ENCODE measurements around the gene TBCCD1. TPM values are rescaled to one million over a fixed set of nuclear protein-coding genes. Genes with fewer than 3 reads are reported as not detected.
A peak's percentile ranks its signal among the peaks of the same experiment; 100 is the strongest.

The TBCCD1 gene
- total RNA-seq, 3 donors from 2014 or later: 11.0 to 13.4 (median 12.6) TPM

DNA sequence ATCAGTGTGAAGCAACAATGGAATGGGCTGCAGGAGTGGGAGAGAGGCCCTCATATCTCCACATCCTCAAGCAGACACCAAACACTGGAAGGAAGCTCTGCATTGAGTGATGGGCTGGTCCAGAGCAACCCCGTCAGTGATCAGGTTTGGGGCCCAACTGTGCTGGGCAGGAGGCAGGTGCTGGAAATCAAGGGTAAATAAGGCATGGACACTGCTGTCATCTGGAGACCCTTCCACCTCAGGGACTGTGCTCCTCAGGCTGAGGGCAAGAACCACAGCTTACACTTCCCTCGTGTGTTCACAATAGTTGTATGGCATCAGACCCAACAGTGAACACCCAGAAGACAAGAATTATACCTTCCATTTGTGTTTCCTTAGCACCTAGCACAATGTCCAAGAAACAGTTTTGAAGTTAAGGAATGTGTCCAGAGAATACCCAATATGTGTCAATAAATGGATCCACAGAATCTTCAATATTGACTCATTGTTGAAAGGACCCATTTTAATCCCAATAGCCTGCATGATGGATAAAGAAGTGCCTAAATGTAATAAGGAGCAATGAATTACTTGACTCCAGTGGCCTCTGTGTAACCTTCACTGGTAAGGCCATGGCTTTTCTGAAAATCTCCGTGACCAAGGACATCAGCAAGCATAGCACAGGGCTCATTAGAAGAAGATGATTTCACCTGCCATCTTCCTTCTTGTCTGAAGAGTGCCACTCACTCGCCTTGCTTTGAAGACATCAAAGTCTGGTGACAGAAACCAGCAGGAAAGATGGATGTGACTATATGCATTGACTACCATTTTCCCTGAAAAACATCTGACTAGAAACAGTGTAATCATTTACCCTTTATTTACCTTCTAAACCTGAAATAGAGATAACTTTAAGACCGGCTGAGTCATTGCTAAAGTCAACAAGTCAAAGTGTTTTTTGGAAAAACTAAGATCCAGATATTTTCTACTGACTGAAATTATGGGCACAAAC lies 38.7 kb upstream of the TBCCD1 start:
- Histone ChIP-seq H3K4me1 (ENCODE audit: low read depth) (no peaks in the 10 kb centered on the region), H3K36me3 (ENCODE audit: low read depth) (no peaks in the 10 kb centered on the region), H3K9me3 (no peaks in the 10 kb centered on the region), H3K4me3 (no peak overlapping the region)
- intact Hi-C loops (cut with DNase I, micrococcal nuclease): no loop called here
- DNase-seq (no peak), ATAC-seq (peak; percentile 57)
- no peak for TF ChIP-seq CTCF (IDR thresholded peaks at IDR 0.05)

DNA sequence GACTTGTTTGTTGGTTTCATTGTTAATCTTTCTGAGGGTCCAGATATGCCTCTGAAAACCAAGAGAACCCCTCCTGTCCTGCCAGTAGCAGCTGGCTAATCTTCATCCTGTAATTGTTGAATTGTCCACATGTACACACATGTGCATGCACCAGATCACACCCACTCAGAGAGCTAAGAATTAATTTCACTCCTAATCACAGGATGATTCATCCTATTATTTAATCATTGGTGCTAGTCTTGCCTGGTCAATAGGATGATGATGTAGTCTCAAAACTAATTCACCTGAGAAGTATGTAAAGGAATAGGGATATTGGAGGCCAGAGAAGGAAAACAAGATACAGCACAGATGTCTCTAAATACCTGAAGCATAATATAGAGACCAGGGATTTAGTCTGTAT lies 37.9 kb upstream of the TBCCD1 start:
- no peak for TF ChIP-seq CTCF (IDR thresholded peaks at IDR 0.05)

GRCh38 chr3:186603159-186603558 lies 36.0 kb upstream of the TBCCD1 start:
- Histone ChIP-seq H3K4me1 (ENCODE audit: low read depth) (no peaks in the 10 kb centered on the region), H3K36me3 (ENCODE audit: low read depth) (no peaks in the 10 kb centered on the region), H3K9me3 (no peaks in the 10 kb centered on the region), H3K4me3 (no peak overlapping the region)
- TF ChIP-seq CTCF (IDR thresholded peaks at IDR 0.05): no peak
- intact Hi-C loops (cut with DNase I, micrococcal nuclease): no loop called here
- ATAC-seq: no peak
- DNase-seq: no peak

More for the DNA sequence above, 37.9 kb upstream of the TBCCD1 start:
- intact Hi-C loops (cut with DNase I, micrococcal nuclease): no loop called here
- Histone ChIP-seq H3K4me1 (ENCODE audit: low read depth) (no peaks in the 10 kb centered on the region), H3K36me3 (ENCODE audit: low read depth) (no peaks in the 10 kb centered on the region), H3K4me3 (no peak overlapping the region), H3K9me3 (no peaks in the 10 kb centered on the region)
- ATAC-seq (no peak), DNase-seq (no peak)

GRCh38 chr3:186600896-186601295 lies 33.8 kb upstream of the TBCCD1 start:
- Histone ChIP-seq H3K9me3 (no peaks in the 10 kb centered on the region), H3K4me1 (ENCODE audit: low read depth) (no peaks in the 10 kb centered on the region), H3K4me3 (no peak overlapping the region), H3K36me3 (ENCODE audit: low read depth) (no peaks in the 10 kb centered on the region)
- DNase-seq (no peak), ATAC-seq (no peak)
- TF ChIP-seq CTCF (IDR thresholded peaks at IDR 0.05): no peak
- intact Hi-C loops (cut with DNase I, micrococcal nuclease): no loop called here

DNA sequence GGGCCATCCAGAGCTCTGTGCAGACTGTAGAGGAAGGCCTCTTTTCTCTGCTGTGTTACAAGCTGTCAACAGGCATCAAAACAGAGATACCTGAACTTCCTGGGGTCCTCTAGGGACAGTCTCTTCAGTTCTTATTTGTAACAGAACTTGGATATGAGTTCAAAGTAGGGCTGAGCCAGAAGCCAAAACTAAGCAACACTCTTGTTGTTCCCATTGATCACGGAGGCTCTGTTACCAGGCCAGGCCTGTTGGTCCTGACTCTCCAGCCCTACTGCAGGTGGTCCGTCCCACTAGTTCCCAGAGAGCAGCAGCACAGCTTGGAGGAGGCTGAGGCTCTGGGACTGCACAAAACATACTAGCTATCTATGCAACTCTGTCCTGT lies 32.6 kb upstream of the TBCCD1 start:
- no peaks in the 10 kb centered on the region for H3K36me3 ChIP-seq (ENCODE audit: low read depth)
- DNase-seq: no peak
- no peak overlapping the region for H3K4me3 ChIP-seq
- no peaks in the 10 kb centered on the region for H3K4me1 ChIP-seq (ENCODE audit: low read depth)
- intact Hi-C loops (cut with DNase I, micrococcal nuclease): no loop called here
- no peaks in the 10 kb centered on the region for H3K9me3 ChIP-seq
- no peak for TF ChIP-seq CTCF (IDR thresholded peaks at IDR 0.05)
- ATAC-seq: no peak

Measured in mucosa of descending colon (tissue), 3 donors.